Activated CD4-positive, CD25-positive, alpha-beta regulatory T cell (primary cell): ENCODE data around the gene TMPRSS3.

ENCODE experiments used
- DNase-seq, 4 experiments: peaks; one replicate each; lab custom pipeline; 2025; lab: John Stamatoyannopoulos, UW

The TMPRSS3 gene

DNA sequence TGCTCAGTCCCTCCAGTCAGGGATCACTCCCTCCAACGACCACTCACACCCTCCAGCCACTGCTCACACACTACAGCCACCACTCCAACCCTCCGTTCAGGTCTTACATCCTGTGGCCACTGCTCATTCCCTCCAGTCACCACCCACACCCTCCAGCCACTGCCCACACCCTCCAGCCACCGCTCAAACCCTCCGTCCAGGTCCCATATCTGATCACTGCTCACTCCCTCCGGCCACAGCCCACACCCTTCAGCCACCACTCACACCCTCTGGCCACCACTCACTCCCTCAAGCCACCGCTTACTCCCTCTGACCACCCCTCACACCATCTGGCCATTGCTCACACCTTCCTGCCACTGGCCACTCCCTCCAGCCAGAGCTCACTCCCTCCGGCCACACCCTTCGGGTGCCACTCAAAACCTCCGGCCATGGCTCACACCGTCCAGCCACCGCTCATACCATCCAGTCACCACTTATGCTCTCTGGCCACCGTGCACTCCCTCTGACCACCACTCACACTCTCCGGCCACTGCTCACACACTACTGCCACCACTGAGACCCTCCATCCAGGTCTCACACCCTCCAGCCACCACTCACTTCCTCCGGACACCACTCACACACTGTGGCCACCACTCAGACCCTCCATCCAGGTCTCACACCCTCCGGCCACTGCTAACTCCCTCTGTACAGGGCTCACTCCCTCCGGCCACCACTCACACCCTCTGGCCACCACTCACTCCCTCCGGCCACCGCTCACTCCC is 24.8 kb downstream of the TMPRSS3 start:
- DNase-seq = no peak

DNA sequence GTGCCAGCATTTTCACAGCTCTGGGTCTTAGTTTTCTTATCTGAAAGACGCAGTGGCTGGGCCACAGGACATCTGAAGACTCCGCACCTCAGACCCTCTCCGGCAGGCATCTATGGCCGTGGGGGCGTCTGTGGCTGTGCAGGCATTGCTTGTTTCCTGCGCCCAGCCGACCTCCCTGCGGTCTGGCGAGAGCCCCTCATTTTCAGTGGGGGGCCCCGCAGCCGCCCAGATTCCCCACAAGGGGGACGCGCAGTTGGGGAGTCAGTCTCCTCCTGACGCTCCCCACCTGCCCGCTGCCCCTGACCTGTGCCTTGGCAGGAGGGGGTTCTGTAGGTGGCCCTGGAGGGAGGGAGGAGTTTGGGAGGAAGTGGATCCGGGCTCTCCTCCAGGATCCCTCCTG is 26.0 kb downstream of the TMPRSS3 start:
- no peak for DNase-seq

DNA sequence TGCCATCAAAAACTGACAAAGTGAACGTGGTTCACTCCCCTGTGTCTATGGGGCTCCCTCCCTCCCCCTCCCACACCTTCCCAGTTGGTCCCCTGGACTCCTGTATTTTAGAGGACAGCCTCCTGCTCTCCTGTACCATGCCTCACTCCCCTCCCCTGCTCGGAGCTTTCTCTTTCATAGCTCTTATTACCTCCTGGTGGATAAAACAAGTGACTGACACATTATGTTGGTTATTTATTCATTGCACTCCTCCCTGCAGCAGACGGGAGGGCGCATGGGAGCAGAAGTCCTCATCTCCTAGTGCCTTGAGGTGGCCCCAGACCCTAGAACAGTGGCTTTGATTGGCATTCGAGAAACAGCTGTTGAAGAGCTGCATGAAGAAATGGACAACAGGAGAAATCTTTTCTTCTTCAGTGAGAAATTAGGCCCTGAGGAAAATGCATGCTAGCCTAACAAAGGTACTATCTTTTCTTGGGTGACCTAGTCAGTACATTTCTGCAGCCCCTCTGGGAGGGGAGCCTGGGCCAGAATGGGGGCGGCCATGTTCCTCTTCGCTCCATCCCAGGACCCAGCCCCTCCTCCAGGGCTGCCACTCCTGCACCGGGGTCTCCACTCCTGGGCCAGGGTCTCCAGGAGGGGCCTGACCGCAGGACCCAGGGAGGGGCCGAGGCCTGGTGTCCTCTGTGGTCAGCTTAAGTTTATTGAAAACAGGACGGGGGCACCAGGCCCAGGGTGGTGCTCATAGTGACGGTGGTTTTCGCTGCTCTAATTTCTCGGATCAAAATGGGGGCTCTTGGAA is 28.3 kb downstream of the TMPRSS3 start:
- no peak for DNase-seq

DNA sequence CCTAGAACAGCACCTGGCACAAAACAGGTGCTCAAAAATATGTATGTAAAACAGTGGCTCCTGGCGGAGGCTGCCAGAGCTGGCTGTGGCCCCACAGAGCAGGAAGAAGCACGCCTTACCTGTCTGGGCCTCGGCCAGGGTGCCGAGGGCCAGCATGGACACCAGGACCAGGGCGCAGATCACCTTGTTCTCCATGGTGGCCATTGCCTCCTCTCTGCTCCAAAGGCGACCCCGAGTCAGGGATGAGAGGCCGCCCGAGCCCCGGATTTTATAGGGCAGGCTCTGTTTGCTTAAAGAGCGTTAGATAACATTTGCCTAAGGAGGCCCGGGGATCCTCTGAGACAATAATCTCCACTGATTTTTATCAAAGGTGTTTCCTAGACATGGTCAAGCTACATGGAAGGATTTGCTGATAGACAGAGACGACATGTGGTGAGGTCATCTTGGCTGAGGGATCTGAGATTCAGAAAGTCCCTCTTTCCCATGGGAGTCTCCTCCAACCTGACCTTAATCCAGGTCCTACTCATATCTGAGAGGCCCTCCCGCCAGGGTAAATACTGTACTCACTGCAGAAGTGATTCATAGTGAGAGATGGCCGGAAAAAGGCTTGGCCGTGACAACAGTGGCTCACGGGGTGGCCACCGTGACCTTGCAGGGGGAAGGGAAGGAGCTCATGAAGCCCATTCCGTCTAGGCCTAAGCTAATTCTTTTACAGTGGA is 29.4 kb downstream of the TMPRSS3 start, which contains the start of gene TFF1:
TFF1 (minus strand) TSS at position 244 of the 719 bp plus-strand sequence; CDS start at position 204, 40 bp downstream.
- DNase-seq = no peak

DNA sequence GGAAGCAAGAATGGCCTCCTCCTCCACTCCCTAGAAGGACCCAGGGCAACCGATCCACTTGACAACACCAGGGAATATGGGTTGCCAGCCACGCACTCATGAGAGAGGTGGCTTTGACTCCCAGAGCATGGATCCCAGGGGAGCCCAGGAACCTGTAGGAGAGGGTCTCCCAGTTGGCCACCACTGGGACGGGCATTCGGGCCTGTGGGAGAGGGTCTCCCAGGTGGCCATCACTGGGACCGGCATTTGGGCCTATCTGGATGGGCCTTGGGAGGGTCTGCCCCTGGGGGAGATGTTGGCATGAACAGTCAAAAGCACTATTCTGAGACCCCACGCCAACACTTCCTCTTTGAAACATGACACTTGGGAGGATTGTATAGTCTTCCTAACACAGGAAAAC is 30.1 kb downstream of the TMPRSS3 start:
- no peak for DNase-seq

DNA sequence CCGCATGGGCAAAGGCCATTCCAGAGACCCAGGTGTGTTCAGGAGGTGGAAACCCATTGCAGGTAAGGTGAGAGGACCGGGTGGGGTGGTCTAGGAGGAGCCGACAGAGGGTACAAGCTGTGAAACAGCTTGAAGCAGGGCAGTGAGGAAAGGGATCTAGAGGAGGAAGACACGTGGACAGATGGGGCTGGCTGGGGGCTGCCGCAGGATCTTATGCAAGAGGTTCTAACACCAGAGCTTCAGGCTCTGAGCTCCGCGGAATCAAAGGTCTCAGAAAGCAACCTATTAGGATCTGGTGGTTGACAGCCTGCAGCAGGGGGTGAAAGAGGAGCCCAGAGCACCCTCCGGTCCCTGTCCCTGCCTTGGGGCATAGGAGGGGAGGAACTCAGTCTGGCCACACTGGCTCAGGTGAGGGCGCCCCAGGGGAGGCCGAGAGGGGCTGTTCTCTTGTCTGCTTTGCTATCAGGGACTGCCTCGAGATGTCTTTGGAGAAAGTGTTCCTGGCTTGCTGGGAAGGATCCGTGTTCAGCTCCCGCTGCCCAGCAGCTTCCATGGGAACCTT is 31.5 kb downstream of the TMPRSS3 start:
- DNase-seq = no peak

DNA sequence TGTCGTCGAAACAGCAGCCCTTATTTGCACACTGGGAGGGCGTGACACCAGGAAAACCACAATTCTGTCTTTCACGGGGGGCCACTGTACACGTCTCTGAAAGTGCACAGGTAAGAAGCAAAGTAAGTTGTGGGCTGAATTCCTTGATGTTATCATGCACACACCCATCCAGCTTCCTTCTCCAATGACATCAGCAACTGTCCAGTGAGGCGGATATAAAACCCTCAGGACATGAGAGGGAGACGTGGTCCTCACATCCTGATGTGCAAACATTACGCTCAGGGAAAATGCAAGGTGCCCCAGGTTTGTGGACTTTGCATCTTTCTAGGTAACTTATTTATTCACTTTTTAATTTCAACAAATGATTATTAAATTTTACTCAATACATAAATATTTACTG is 32.5 kb downstream of the TMPRSS3 start:
- no peak for DNase-seq

DNA sequence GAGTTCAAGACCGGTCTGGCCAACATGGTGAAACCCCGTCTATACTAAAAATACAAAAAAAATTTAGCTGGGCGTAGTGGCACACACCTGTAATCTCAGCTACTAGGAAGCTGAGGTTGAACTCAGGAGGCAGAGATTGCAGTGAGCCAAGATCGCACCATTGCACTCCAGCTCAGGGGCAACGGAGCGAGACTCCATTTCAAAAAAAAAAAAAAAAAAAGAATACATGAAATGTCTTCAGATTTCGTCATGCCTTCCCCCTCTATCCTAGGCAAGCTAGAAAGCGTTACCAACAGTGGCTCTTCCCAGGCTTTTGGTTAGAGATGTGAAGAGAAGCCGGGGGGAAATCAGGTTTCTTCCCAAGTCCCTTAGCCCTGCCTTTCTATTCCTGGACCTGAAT is 33.2 kb downstream of the TMPRSS3 start:
- no peak for DNase-seq

DNA sequence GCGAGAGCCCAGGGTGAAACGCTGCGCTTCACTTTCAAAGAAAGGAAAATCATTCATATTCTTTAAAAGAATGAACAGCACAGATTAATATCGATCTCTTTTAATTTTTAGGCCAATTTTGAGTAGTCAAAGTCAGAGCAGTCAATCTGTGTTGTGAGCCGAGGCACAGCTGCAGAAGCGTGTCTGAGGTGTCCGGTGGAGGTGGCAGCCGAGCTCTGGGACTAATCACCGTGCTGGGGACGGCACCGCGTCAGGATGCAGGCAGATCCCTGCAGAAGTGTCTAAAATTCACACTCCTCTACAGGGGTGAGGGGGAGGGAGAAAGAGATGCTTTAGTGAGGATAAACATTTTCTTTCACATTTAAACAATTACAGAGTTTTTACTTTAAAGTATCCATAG is 33.7 kb downstream of the TMPRSS3 start:
- DNase-seq = no peak

DNA sequence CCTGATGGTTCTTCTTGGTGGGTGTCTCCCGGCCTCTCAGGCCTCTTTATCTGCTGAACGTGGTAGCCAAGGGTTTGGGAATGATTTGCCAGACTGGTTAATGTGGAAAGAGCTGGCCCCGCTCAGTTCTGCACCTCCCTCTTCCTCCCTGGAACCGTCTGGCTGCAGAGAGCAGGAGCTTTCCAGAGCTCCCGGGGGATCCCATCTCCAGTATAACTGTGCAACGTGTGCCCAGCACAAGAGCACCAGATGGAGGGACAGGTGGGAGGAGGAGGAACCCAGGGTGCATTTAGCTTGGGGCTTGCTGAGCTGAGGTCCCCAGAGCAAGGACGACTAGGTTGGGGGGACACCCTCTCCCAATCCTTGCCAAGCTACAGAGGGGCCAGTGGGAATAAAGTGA is 34.6 kb downstream of the TMPRSS3 start:
- no peak for DNase-seq

DNA sequence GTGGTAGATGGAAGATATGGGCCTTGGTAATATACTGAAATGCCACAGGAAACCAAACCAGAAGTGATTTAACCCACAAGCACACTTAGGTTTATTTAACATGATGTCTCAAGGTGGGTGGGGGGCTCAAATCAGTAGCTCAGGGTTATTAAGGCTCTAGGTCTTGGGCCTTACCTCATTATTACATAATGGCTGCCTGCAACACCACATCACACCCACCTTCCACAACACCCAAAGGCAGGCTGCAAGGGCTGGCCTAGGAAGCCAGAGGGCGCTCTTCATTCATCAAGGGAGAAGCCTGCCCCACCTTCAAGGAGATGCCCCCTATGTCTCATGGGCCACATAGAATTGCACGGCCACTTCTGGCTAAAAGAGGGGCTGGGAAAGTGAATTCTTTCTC is 35.5 kb downstream of the TMPRSS3 start:
- no peak for DNase-seq

DNA sequence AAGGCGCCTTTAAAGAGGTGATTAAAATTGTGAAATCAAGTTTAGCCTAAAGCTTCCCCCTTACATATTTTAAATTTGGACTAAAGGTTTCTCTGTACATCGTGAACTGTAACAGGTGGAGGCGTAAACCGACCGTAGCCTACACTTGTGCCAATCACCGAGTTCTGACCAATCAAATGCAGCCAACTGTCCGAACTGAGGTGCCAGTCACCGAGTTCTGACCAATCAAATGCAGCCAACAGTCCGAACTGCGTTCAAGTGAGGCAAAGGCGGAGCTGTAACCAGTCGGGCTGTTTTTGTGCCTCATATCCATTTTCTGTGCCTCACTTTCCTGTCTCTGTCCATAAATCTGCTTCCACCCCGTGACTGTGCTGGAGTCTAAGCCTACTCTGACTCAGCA is 36.9 kb downstream of the TMPRSS3 start:
- no peak for DNase-seq

DNA sequence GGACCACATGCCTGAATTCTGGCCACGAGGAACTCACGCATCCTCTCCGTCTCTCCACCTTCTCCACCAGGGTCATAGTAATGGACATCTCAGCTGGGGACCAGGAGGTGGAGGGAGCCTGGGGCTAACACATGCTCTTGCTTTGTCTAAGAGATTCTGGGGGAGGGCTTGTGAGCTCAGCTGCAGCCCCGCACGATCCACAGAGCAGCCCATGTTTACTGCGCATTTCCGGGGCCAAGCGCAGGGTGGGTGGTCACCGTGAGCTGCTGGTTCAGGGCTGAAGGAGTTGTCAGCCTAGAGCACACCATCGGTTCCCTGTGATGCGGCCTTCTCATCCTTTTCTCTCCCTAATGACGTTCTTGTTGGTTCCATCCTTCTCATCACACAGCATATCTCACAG is 37.6 kb downstream of the TMPRSS3 start:
- DNase-seq = no peak

DNA sequence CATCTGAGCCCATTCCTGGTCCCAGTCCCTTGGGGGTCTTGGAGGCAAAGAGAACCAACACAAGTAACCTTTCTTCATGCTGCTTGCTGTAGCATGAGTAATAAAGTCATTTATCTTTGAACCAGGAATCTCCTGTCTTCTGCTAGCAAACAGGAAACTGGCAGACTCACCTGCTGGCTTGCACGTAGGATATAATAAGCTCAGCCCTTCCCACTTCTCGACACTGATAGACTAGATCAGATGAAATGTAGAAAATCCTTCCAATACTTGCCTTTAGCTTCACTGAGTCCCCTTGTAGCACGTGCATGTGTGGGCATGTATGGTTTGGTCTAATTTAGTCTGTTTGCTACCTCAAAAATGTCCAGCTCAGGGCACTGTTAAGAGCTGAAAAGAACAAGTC is 38.5 kb downstream of the TMPRSS3 start:
- no peak for DNase-seq

DNA sequence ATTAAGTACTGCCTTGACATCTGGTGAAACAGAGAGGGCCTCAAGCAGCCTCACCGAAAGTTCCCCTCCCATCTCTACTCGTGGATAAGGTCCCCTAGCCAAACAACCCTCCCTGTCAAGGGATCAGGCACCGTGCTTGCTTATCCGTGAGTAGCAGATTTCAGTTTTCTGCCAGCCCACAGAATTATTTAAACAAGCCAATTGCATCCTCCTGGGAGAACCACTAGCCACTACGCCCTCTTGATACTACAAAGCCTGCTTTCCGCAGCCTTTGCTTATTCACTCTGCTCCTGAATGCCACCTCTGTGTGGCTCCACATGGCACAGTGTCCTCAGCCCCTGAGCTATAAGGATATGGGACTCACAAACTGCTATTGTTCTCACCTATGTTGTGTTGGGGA is 39.2 kb downstream of the TMPRSS3 start:
- no peak for DNase-seq

DNA sequence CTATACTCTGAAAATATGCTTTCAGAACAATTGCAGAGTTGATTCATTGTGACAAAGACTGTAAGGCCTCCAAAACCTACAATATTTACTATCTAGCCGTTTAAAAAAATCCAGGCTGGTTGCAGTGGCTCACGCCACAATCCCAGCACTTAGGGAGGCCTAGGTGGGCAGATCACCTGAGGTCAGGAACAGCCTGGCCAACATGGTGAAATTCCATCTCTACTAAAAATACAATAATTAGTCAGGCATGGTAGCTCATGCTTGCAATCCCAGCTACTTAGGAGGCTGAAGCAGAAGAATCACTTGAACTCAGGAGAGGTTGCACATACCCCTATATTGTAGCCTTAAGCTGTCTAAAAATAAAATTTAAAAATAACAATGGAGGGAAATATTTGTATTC is 39.8 kb downstream of the TMPRSS3 start:
- no peak for DNase-seq

DNA sequence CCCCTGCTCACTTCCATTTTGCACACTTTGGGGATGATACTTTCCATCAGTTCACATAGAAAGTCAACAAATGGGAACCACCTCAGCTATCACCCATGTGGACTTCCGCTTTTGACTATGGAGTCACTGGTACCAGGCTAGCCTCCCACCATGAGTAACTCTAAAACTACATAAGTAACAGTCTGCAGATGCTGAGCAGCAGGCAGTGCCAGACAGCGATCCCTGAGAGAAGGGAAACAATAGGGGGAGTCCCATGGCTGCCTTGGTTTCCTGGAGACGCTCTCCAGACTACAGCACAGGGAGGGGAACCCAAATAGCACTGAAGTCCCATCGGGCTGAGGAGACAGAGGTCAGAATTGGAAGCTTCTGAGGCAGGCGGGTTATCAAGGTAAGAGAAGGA is 42.2 kb downstream of the TMPRSS3 start:
- no peak for DNase-seq

DNA sequence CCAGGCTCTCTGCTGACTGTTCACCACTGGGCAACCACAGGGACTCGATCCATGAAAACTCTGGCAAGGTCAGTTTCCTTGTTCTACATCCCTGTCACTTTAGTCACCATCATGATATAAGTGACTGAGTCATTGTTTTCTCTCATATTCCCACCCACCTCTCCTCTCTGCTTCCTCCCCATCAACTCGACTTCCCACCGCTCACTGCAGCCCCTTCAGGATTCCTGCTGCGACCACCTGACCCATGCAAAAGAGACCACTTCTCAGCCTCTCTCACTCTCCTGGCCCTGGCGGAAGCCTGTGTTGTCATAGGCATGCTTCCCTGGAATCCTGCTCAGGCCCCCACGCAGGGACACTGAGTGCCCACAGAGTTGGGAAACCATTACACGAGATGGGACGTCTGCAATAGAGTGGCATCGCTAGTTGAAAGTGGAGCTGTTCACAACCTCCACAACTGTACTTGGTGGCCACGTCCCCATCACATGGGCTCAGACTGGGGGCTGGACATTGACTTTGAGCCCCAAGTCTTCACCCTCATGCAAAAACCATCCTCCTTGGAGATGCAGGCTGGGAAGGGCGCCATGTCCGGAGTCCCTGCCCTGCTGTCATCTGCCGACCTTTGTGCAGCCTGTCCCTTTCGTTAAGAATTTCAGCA is 43.3 kb downstream of the TMPRSS3 start:
- no peak for DNase-seq

DNA sequence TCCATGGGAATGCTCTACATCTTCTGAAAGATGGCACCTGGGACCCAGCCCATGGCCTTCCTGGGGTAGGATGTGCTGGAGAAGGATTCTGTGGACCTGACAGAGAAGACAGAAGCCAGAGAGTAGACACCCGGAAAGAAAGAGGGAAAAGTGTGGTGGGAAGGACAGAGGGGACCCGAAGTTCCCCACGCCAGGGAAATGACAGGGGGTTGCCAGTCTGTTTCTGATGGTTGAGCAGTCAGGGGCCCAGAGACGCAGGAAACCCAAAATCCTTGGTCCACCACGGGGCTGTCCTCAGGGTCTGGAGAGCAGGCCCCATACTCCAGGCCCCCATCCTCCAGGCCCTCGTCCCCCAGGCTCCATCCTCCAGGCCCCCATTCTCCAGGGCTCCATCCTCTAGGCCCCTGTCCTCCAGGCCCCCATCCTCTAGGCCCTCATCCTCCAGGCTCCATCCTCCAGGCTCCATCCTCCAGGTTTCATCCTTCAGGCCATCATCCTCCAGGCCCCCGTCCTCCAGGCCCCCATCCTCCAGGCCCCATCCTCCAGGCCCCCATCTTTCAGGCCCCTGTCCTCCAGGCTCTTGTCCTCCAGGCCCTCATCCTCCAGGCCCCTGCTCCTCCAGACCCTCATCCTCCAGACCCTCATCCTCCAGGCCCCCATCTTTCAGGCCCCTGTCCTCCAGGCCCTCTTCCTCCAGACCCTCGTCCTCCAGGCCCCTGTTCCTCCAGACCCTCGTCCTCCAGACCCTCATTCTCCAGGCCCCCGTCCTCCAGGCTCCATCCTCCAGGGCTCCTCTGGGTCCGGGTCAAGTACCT is 44.0 kb downstream of the TMPRSS3 start:
- DNase-seq = no peak

DNA sequence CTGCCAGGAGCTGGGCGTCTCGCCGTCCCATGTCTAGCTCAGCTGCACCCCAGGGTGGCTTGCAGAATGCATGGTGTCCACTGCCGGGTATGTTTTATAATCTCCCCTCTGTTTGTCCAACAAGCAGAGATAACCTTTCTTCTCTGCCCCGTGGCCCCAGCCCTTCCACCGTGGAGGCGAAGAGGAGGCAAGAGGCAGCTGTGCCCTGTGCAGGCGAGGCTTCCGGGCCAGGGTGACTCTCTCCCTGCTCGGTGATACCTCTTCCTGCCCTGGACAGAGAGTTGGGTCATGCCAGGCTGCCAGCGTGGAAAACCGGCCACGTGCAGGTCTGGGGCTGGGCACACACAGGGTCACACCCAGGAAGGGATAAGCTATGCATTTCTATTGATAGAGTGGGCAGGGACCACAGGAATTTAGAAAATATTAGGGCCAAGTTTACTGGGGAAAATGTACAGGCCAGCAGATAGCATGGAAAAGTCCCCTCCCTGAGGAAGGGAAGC is 44.9 kb downstream of the TMPRSS3 start, which contains the start of gene TFF2:
TFF2 (minus strand) TSS at position 68 of the 500 bp plus-strand sequence; CDS start at position 31, 37 bp downstream.
- no peak for DNase-seq
